GM19452 (cell line): Measurements from ENCODE around the gene TADA2A.
A peak's percentile ranks its signal among the peaks of the same experiment; 100 is the strongest.

Experiments used
- ATAC-seq: cut with Tn5 transposase; IDR thresholded peaks from one replicate; pipeline ENCODE4 v1.9.1; 2021; ENCODE audit not compliant: unreplicated experiment

Gene TADA2A

GRCh38 chr17:37458805-37459204 lies 52.1 kb downstream of the TADA2A start:
- ATAC-seq, result no peak

- no peak for ATAC-seq
Observed at GRCh38 chr17:37461668-37462067, 55.0 kb downstream of the TADA2A start.

GRCh38 chr17:37462492-37462891 lies 55.8 kb downstream of the TADA2A start:
- ATAC-seq, result no peak

- ATAC-seq, result no peak
Observed at GRCh38 chr17:37463039-37463438, 56.4 kb downstream of the TADA2A start.

GRCh38 chr17:37465069-37465616 lies 58.5 kb downstream of the TADA2A start:
- ATAC-seq, result no peak

GRCh38 chr17:37466471-37466870 lies 59.8 kb downstream of the TADA2A start:
- no peak for ATAC-seq

- ATAC-seq, result no peak
Observed at GRCh38 chr17:37470181-37470580, 63.5 kb downstream of the TADA2A start.

- ATAC-seq, result no peak
Observed at GRCh38 chr17:37475731-37476420, 69.2 kb downstream of the TADA2A start.

GRCh38 chr17:37476431-37477120 lies 69.9 kb downstream of the TADA2A start:
- no peak for ATAC-seq

- no peak for ATAC-seq
Observed at GRCh38 chr17:37478187-37478586, 71.5 kb downstream of the TADA2A start.

GRCh38 chr17:37479025-37479424 lies 72.3 kb downstream of the TADA2A start:
- no peak for ATAC-seq

GRCh38 chr17:37480427-37480826 lies 73.7 kb downstream of the TADA2A start:
- ATAC-seq, result no peak

- no peak for ATAC-seq
Observed at GRCh38 chr17:37481001-37481665, 74.4 kb downstream of the TADA2A start.

- no peak for ATAC-seq
Observed at GRCh38 chr17:37483311-37484039, 76.8 kb downstream of the TADA2A start.

- ATAC-seq, result no peak
Observed at GRCh38 chr17:37485938-37486570, 79.4 kb downstream of the TADA2A start.

- ATAC-seq, result no peak
Observed at GRCh38 chr17:37488009-37488604, 81.4 kb downstream of the TADA2A start.

GRCh38 chr17:37488607-37489196 lies 82.0 kb downstream of the TADA2A start:
- no peak for ATAC-seq

- ATAC-seq, result peak; percentile 59
Observed at GRCh38 chr17:37489197-37490001, 82.7 kb downstream of the TADA2A start, which contains the start of gene DUSP14. Gene DUSP14 (plus strand): TSS chr17:37489891. CDS start chr17:37512273, 22,382 bp downstream.

GRCh38 chr17:37490022-37490587 lies 83.4 kb downstream of the TADA2A start:
- peak; percentile 56 for ATAC-seq
